ENCODE measurements around the gene SH3GLB2. TPM values are rescaled to one million over a fixed set of nuclear protein-coding genes. Genes with fewer than 3 reads are reported as not detected.
"Not testable (repeated sequence)": the region's sequence is repeated elsewhere in the genome, so short reads cannot be mapped to it uniquely, and the experiment has no call there.

SH3GLB2 gene
- total and polyA plus RNA-seq, 11 donors, result 27.3 to 42.7 (median 35.4) TPM

DNA sequence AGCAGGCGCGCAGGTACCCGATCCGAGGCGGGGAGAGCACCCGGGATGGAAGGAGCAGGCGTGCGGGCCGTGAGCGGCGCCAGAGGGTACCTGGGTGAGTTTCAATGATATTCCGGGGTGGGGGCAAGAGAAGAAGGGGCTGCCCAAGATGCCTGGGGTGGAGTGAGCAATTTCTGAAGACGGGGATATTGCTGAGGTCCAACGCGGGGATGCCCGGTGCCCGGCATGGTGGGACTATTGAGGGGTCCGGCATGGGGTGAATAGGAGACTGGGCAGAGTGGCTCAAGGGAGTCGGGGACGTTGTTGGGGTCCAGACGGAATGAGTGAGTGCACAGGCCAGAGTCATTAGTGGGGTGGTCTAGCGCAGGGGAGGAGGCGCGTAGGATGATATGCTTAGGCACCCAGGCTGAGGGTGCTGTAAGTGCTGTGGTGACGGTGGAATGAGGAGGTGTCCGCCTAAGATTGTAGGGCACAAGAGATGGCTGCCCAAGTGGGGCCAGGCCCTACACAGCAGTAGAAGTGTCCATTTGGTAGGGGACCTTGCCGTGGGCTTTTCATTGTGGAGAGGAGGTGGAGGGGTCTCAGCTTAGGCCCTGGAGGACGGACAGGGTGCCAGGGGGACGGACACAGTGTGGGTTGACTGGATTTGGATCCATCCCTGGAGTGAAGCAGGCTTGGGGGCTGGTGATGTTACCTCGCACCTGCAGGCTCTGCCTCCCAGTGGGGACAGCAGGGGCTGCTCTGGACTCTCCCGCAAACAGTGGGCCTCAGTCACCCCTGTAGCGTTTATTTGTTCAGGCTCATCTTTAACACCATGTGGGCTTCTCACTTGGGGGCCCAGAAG, 9.0 kb upstream of the SH3GLB2 start:
- Histone ChIP-seq H3K36me3 (peaks cover 0 to 19% (median 18%) of the 10 kb centered on the region in 9 donors), H3K27me3 (no peaks in the 10 kb centered on the region), H3K4me3 (peak overlapping the region; percentile 63 to 98 (median 91)), H3K27ac (peak overlapping the region in 11 of 12 donors; percentile 68 to 91 (median 82)), H3K4me1 (peaks cover 7 to 42% (median 21%) of the 10 kb centered on the region in 12 donors), H3K9me3 (no peaks in the 10 kb centered on the region)
- 4 to 8% (median 6%) methylated on average over 31 to 32 of the region's 32 CpGs for WGBS, 4 donors
- ATAC-seq (peak in 2 of 4 donors; percentile 0), DNase-seq (no peak)
- intact Hi-C loops (cut with DNase I), result loop anchor here in 1 of 10 donors (1.0 kb wide), 1 partner anchor 9 kb away; the partner anchor contains the start of gene SH3GLB2
- no peak for TF ChIP-seq POLR2A (IDR thresholded peaks at IDR 0.05)
- TF ChIP-seq, protein P1, sequence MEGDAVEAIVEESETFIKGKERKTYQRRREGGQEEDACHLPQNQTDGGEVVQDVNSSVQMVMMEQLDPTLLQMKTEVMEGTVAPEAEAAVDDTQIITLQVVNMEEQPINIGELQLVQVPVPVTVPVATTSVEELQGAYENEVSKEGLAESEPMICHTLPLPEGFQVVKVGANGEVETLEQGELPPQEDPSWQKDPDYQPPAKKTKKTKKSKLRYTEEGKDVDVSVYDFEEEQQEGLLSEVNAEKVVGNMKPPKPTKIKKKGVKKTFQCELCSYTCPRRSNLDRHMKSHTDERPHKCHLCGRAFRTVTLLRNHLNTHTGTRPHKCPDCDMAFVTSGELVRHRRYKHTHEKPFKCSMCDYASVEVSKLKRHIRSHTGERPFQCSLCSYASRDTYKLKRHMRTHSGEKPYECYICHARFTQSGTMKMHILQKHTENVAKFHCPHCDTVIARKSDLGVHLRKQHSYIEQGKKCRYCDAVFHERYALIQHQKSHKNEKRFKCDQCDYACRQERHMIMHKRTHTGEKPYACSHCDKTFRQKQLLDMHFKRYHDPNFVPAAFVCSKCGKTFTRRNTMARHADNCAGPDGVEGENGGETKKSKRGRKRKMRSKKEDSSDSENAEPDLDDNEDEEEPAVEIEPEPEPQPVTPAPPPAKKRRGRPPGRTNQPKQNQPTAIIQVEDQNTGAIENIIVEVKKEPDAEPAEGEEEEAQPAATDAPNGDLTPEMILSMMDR (IDR thresholded peaks at IDR 0.05), result no peak

GRCh38 chr9:129036241-129036922, 8.3 kb upstream of the SH3GLB2 start, which contains the start of gene MIGA2:
MIGA2 (plus strand) TSS chr9:129036626; CDS start chr9:129040595, 3,969 bp downstream.
- TF ChIP-seq POLR2A (IDR thresholded peaks at IDR 0.05), result peak; percentile 91 to 98
- TF ChIP-seq, protein P1 (IDR thresholded peaks at IDR 0.05), result no peak
- 0 to 1% (median 1%) methylated on average over 27 to 49 of the region's 49 CpGs for WGBS, 4 donors
- Histone ChIP-seq H3K9me3 (no peaks in the 10 kb centered on the region), H3K4me1 (peaks cover 7 to 42% (median 21%) of the 10 kb centered on the region in 12 donors), H3K36me3 (peaks cover 0 to 12% (median 10%) of the 10 kb centered on the region in 9 donors), H3K27me3 (no peaks in the 10 kb centered on the region), H3K4me3 (peak within 1 kb of the TSS; percentile 63 to 98 (median 91)), H3K27ac (peak within 1 kb of the TSS; percentile 15 to 91 (median 82))
- peak; percentile 97 to 99 (median 98) for ATAC-seq
- DNase-seq, result peak; percentile 97 to 99 (median 98)
- intact Hi-C loops (cut with DNase I), result loop anchor here in 1 of 10 donors (1.0 kb wide), 1 partner anchor 8 kb away; the partner anchor contains the start of gene SH3GLB2

- intact Hi-C loops (cut with DNase I), result loop anchor here in 1 of 10 donors (1.0 kb wide), 1 partner anchor 8 kb away; the partner anchor contains the start of gene SH3GLB2
These were observed 7.7 kb upstream of the SH3GLB2 start for GRCh38 chr9:129035838-129036237.

GRCh38 chr9:129033216-129033615, 5.1 kb upstream of the SH3GLB2 start:
- WGBS, 4 donors, result 90 to 91% (median 91%) methylated on average over 8 of the region's 8 CpGs

More at GRCh38 chr9:129035838-129036237, 7.7 kb upstream of the SH3GLB2 start:
- H3K27ac ChIP-seq, result peak overlapping the region; percentile 15 to 91 (median 74)
- H3K9me3 ChIP-seq, H3K27me3 ChIP-seq, H3K36me3 ChIP-seq, DNase-seq: not testable (repeated sequence)
- H3K4me3 ChIP-seq, result peak overlapping the region in 10 of 12 donors; percentile 55 to 98 (median 90)
- peak; percentile 4 to 15 (median 9) for ATAC-seq
- WGBS, 4 donors, result 44 to 55% (median 51%) methylated on average over 13 of the region's 13 CpGs
- peaks cover 7 to 42% (median 21%) of the 10 kb centered on the region in 12 donors for H3K4me1 ChIP-seq

More at GRCh38 chr9:129033216-129033615, 5.1 kb upstream of the SH3GLB2 start:
- TF ChIP-seq, protein P1 (IDR thresholded peaks at IDR 0.05), result no peak
- no peak for TF ChIP-seq POLR2A (IDR thresholded peaks at IDR 0.05)
- Histone ChIP-seq H3K4me1 (peaks cover 7 to 31% (median 16%) of the 10 kb centered on the region in 12 donors), H3K27me3 (no peaks in the 10 kb centered on the region), H3K36me3 (no peaks in the 10 kb centered on the region), H3K9me3 (no peaks in the 10 kb centered on the region), H3K4me3 (no peak overlapping the region), H3K27ac (no peak overlapping the region)
- intact Hi-C loops (cut with DNase I), result no loop called here
- no peak for ATAC-seq
- no peak for DNase-seq
